Measurements from ENCODE around the gene FOXM1.

FOXM1 gene

GRCh38 chr12:2877047-2877952, at the start of gene FOXM1, which contains the start of gene RHNO1:
Gene FOXM1, minus strand, starts transcription at chr12:2877174. Its CDS starts 2,696 bp downstream, at chr12:2874478.
Gene RHNO1, plus strand, starts transcription at chr12:2877223. Its CDS starts 8,144 bp downstream, at chr12:2885367.
- Mint-ChIP-seq H3K9me3 (no peaks in the 10 kb centered on the region), H3K27me3 (no peaks in the 10 kb centered on the region), H3K4me1 (ENCODE audit: low read depth) (peaks cover 37% of the 10 kb centered on the region), H3K4me3 (peak within 1 kb of the TSS; percentile 99), H3K27ac (peak within 1 kb of the TSS; percentile 96), H3K36me3 (ENCODE audit: low read depth) (peaks cover 45% of the 10 kb centered on the region)

DNA sequence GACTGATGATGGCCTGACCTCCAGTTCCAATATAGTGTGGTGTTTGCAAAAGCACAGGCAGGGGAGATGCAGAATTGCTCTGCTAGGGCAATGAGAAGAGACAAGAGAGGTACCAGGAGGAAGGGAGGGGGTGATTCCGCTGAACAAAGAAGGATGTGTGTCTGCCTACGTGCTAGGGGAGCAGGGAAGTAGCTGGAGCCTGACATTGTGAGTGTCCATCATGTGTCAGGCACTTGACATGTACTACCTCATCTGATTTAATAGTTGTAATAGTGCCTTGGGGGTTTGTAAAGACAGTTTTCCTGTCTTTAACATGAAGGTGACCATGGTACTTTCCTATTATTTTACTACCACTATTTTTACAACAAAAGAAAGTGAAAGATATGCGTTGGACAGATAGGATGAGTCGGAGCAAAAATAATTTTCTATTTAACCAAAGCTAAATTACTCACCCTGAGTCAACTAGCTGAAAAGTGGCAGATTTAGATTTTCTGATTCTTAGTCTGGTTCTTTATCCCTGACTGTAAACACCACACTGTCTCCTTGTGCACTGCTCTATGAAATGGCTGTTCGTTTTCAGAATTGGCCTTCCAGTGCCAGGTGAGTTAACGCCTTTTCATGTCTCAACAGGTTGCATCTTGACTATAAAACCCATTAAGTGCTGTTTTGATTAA, 48.5 kb upstream of the FOXM1 start:
- peak overlapping the region; percentile 2 for H3K27ac Mint-ChIP-seq

DNA sequence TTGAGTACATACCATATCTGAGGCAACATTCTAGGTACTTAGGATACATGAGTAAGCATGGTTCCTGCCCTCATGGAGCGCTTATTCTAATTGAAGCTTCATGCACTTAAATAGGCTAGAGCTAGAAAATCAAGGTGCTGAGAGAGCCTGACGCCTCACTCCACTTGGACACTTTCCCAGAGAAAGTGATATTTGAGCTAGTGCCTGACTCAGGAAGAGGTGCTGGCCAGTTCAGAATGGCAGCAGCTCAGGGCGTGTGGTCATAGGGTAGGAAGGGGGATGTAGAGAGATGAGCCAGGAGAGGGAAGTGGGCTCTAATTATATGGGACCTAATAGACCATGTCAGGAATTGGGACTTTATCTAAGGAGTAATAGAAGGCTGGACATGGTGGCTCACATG, 47.0 kb upstream of the FOXM1 start:
- H3K27ac Mint-ChIP-seq = no peak overlapping the region
- H3K4me3 Mint-ChIP-seq = no peak overlapping the region
- no peaks in the 10 kb centered on the region for H3K9me3 Mint-ChIP-seq
- peaks cover 26% of the 10 kb centered on the region for H3K36me3 Mint-ChIP-seq (ENCODE audit: low read depth)
- H3K4me1 Mint-ChIP-seq (ENCODE audit: low read depth) = peaks cover 8% of the 10 kb centered on the region
- no peaks in the 10 kb centered on the region for H3K27me3 Mint-ChIP-seq

More for the DNA sequence above, 48.5 kb upstream of the FOXM1 start:
- Mint-ChIP-seq H3K27me3 (no peaks in the 10 kb centered on the region), H3K36me3 (ENCODE audit: low read depth) (peaks cover 26% of the 10 kb centered on the region), H3K4me3 (no peak overlapping the region), H3K9me3 (no peaks in the 10 kb centered on the region), H3K4me1 (ENCODE audit: low read depth) (peaks cover 8% of the 10 kb centered on the region)

GRCh38 chr12:2923057-2923456, 46.1 kb upstream of the FOXM1 start:
- no peak overlapping the region for H3K4me3 Mint-ChIP-seq
- H3K36me3 Mint-ChIP-seq (ENCODE audit: low read depth) = peaks cover 26% of the 10 kb centered on the region

GRCh38 chr12:2922329-2922728, 45.4 kb upstream of the FOXM1 start:
- H3K27ac Mint-ChIP-seq = no peak overlapping the region
- H3K9me3 Mint-ChIP-seq = no peaks in the 10 kb centered on the region
- peaks cover 8% of the 10 kb centered on the region for H3K4me1 Mint-ChIP-seq (ENCODE audit: low read depth)
- H3K4me3 Mint-ChIP-seq = no peak overlapping the region
- no peaks in the 10 kb centered on the region for H3K27me3 Mint-ChIP-seq
- H3K36me3 Mint-ChIP-seq (ENCODE audit: low read depth) = peaks cover 26% of the 10 kb centered on the region

More at GRCh38 chr12:2923057-2923456, 46.1 kb upstream of the FOXM1 start:
- Mint-ChIP-seq H3K9me3 (no peaks in the 10 kb centered on the region), H3K4me1 (ENCODE audit: low read depth) (peaks cover 8% of the 10 kb centered on the region), H3K27ac (no peak overlapping the region), H3K27me3 (no peaks in the 10 kb centered on the region)

DNA sequence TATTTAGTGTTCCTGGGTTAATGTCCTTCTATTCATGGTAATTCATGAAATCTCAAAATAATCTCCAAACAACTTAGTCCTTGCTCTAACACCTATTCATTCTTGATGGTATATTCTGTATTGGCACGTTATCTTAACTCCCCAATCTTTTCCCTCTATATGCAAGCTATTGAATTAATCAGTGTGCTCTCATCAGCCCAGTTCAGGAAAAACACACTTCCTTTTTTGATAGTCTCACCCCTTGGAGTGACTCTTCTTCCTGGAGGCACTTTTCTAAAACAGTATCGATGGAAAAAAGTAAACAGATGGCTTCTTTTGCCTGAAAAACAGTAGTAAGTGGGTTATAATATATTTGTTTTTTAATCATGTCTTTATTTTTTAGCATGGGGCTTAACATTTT, 42.3 kb upstream of the FOXM1 start:
- Mint-ChIP-seq H3K27ac (no peak overlapping the region), H3K4me3 (no peak overlapping the region), H3K27me3 (no peaks in the 10 kb centered on the region), H3K9me3 (no peaks in the 10 kb centered on the region), H3K36me3 (ENCODE audit: low read depth) (peaks cover 23% of the 10 kb centered on the region), H3K4me1 (ENCODE audit: low read depth) (peaks cover 3% of the 10 kb centered on the region)

GRCh38 chr12:2912216-2912575, 35.2 kb upstream of the FOXM1 start:
- H3K9me3 Mint-ChIP-seq = no peaks in the 10 kb centered on the region
- H3K27ac Mint-ChIP-seq = no peak overlapping the region
- no peaks in the 10 kb centered on the region for H3K27me3 Mint-ChIP-seq
- H3K4me3 Mint-ChIP-seq = no peak overlapping the region
- H3K36me3 Mint-ChIP-seq (ENCODE audit: low read depth) = peaks cover 26% of the 10 kb centered on the region
- H3K4me1 Mint-ChIP-seq (ENCODE audit: low read depth) = no peaks in the 10 kb centered on the region

GRCh38 chr12:2904260-2904659, 27.3 kb upstream of the FOXM1 start:
- no peaks in the 10 kb centered on the region for H3K36me3 Mint-ChIP-seq (ENCODE audit: low read depth)
- no peak overlapping the region for H3K27ac Mint-ChIP-seq
- no peaks in the 10 kb centered on the region for H3K4me1 Mint-ChIP-seq (ENCODE audit: low read depth)
- no peaks in the 10 kb centered on the region for H3K9me3 Mint-ChIP-seq
- no peak overlapping the region for H3K4me3 Mint-ChIP-seq
- H3K27me3 Mint-ChIP-seq = no peaks in the 10 kb centered on the region

DNA sequence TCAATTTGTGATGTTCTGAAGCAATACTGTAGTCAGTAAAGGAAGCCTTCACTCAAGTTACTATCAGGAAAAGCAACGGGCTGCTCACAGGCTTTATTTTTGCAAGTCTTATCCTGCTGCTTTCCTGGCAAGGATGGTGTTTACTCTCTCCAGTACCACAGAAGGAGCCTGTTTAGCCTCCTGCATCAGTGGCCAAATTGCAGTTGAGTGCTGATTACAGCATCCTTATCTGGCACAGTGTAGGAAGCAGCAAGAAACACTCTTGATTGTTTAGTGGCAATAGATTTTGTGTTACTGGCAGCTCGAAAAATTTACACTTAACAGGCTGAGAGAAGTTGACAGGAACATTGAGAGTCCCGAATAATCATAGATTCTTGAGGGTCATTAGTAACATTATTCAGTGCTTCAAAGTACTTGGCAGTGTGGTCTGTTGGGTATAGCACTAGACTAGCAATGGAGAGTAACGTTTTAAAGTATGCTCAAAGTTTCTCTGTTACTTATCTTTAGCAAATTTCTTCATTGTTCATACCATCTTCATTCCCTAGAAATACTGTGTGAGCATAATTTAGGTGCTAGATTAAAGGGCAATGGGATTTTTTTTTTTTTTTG, 25.4 kb upstream of the FOXM1 start:
- Mint-ChIP-seq H3K27me3 (no peaks in the 10 kb centered on the region), H3K9me3 (no peaks in the 10 kb centered on the region), H3K4me3 (no peak overlapping the region), H3K4me1 (ENCODE audit: low read depth) (no peaks in the 10 kb centered on the region), H3K36me3 (ENCODE audit: low read depth) (no peaks in the 10 kb centered on the region), H3K27ac (no peak overlapping the region)

DNA sequence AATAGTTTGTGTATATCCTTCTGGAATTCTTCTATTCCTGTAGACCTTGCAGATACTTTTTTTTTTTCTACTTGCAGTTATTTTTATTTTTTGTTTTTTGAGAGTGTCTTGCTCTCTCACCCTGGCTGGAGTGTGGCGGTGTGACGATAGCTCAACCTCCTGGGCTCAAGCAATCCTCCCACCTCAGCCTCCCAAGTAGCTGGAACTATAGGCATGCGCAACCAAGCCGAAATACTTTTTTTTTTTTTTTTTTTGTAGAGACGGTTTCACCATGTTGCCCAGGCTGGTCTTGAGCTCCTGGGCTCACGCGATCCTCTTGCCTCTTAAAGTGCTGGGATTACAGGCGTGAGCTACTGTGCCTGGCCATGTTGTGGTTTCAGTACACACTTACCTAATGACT, 23.7 kb upstream of the FOXM1 start:
- H3K36me3 Mint-ChIP-seq (ENCODE audit: low read depth) = no peaks in the 10 kb centered on the region
- no peaks in the 10 kb centered on the region for H3K9me3 Mint-ChIP-seq
- no peaks in the 10 kb centered on the region for H3K27me3 Mint-ChIP-seq
- H3K4me3 Mint-ChIP-seq = no peak overlapping the region
- no peaks in the 10 kb centered on the region for H3K4me1 Mint-ChIP-seq (ENCODE audit: low read depth)
- no peak overlapping the region for H3K27ac Mint-ChIP-seq

- H3K27me3 Mint-ChIP-seq = no peaks in the 10 kb centered on the region
- H3K36me3 Mint-ChIP-seq (ENCODE audit: low read depth) = no peaks in the 10 kb centered on the region
These were observed 20.4 kb upstream of the FOXM1 start for GRCh38 chr12:2897418-2897817.

DNA sequence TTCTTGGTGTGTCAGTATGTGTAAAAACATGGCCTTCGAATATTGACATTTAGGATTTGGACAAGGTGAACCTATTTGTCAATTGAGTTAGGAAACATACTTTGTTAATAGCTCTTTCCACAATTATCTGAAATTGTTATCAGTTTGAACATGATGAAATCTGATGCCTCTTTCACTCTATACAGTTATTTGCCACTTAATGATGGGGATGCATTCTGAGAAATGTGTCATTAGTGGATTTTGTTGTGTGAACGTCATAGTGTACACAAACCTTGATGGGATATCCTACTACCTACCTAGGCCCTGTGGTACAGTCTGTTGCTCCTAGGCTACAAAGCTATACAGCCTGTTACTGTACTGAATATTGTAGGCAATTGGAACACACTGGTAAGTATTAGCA, 18.5 kb upstream of the FOXM1 start:
- Mint-ChIP-seq H3K36me3 (ENCODE audit: low read depth) (no peaks in the 10 kb centered on the region), H3K9me3 (no peaks in the 10 kb centered on the region), H3K4me3 (no peak overlapping the region), H3K27me3 (no peaks in the 10 kb centered on the region), H3K4me1 (ENCODE audit: low read depth) (peaks cover 19% of the 10 kb centered on the region), H3K27ac (no peak overlapping the region)

More at GRCh38 chr12:2897418-2897817, 20.4 kb upstream of the FOXM1 start:
- no peaks in the 10 kb centered on the region for H3K9me3 Mint-ChIP-seq
- peaks cover 5% of the 10 kb centered on the region for H3K4me1 Mint-ChIP-seq (ENCODE audit: low read depth)
- no peak overlapping the region for H3K4me3 Mint-ChIP-seq
- no peak overlapping the region for H3K27ac Mint-ChIP-seq

GRCh38 chr12:2895051-2895451, 18.1 kb upstream of the FOXM1 start:
- Mint-ChIP-seq H3K36me3 (ENCODE audit: low read depth) (no peaks in the 10 kb centered on the region), H3K9me3 (no peaks in the 10 kb centered on the region), H3K27ac (no peak overlapping the region), H3K4me3 (no peak overlapping the region), H3K27me3 (no peaks in the 10 kb centered on the region), H3K4me1 (ENCODE audit: low read depth) (peaks cover 23% of the 10 kb centered on the region)

DNA sequence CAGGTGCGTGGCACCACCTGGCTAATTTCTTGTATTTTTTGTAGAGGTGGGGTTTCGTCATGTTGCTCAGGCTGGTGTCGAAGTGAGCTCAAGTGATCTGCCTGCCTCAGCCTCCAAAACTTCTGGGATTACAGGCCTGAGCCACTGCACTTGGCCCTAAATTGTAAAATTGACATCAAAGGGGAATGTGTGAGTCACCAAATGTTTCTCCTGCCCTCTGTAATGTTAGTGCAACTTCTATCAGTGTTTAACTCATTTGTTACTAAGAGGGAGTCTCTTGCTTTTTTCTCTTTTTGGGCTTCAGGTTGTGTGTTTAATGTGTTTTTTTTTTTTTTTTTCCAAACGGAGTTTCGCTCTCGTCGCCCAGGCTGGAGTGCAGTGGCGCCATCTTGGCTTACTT, 16.0 kb upstream of the FOXM1 start:
- peak overlapping the region; percentile 32 for H3K4me3 Mint-ChIP-seq
- H3K27me3 Mint-ChIP-seq = no peaks in the 10 kb centered on the region
- peaks cover 12% of the 10 kb centered on the region for H3K36me3 Mint-ChIP-seq (ENCODE audit: low read depth)
- H3K27ac Mint-ChIP-seq = no peak overlapping the region
- no peaks in the 10 kb centered on the region for H3K9me3 Mint-ChIP-seq
- H3K4me1 Mint-ChIP-seq (ENCODE audit: low read depth) = peaks cover 37% of the 10 kb centered on the region

DNA sequence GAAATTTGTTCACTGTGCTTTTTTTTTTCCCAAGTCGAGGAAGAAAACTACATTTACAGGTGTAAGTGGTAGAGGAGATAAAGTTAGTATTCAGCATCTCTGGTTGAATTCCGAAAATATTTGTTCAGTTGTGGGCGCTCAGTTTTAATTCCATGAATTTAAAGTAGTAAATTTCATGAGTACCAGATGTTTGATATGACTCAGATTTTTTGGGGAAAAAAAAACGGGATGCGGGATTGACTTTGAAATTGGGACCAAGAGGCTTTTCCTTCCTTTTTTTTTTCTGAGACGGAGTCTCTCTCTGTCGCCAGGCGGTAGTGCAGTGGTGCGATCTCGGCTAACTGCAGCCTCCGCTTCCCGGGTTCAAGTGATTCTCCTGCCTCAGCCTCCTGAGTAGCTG, 15.3 kb upstream of the FOXM1 start:
- no peaks in the 10 kb centered on the region for H3K9me3 Mint-ChIP-seq
- H3K36me3 Mint-ChIP-seq (ENCODE audit: low read depth) = peaks cover 19% of the 10 kb centered on the region
- H3K27ac Mint-ChIP-seq = no peak overlapping the region
- H3K27me3 Mint-ChIP-seq = no peaks in the 10 kb centered on the region
- H3K4me3 Mint-ChIP-seq = peak overlapping the region; percentile 30
- H3K4me1 Mint-ChIP-seq (ENCODE audit: low read depth) = peaks cover 37% of the 10 kb centered on the region

All from stimulated activated naive CD8-positive, alpha-beta T cell treated with anti-CD3 and anti-CD28 coated beads, Interleukin-15, Interleukin-2, amounts not matched to agents 100 ng/mL and 50 ng/mL, for 24 hours (primary cell).